Measurements from ENCODE around the gene EXOC1.

Gene EXOC1

GRCh38 chr4:55949482-55949802, 96.0 kb downstream of the EXOC1 start:
- no peak for DNase-seq (ENCODE audit: low read depth in 3 of 3)

GRCh38 chr4:55951191-55951922, 97.9 kb downstream of the EXOC1 start:
- no peak for DNase-seq (ENCODE audit: low read depth in 3 of 3)

All from stimulated activated CD4-positive, alpha-beta T cell treated with anti-CD3 and anti-CD28 coated beads, TNF-alpha, amount 100 ng/mL, for 24 hours (primary cell).